ENCODE results near the gene LRRK1. TPM values are rescaled to one million over a fixed set of nuclear protein-coding genes. Genes with fewer than 3 reads are reported as not detected.

Gene LRRK1
- total and polyA plus RNA-seq, 11 donors: 1.3 to 12.7 (median 2.1) TPM

GRCh38 chr15:100925480-100925879 is 6.3 kb downstream of the LRRK1 start:
- H3K4me3 ChIP-seq: no peak overlapping the region
- 93 to 96% (median 95%) methylated on average over 8 of the region's 8 CpGs for WGBS, 4 donors
- peaks cover 0 to 52% (median 8%) of the 10 kb centered on the region in 9 donors for H3K36me3 ChIP-seq
- peaks cover 0 to 24% (median 0%) of the 10 kb centered on the region in 12 donors for H3K4me1 ChIP-seq
- DNase-seq (no peak), ATAC-seq (no peak)
- no peak for TF ChIP-seq POLR2A (IDR thresholded peaks at IDR 0.05)
- no peak for TF ChIP-seq CTCF (IDR thresholded peaks at IDR 0.05)
- intact Hi-C loops (cut with DNase I): no loop called here
- H3K9me3 ChIP-seq: no peaks in the 10 kb centered on the region
- peaks cover 0 to 7% (median 0%) of the 10 kb centered on the region in 9 donors for H3K27me3 ChIP-seq
- H3K27ac ChIP-seq: no peak overlapping the region

GRCh38 chr15:100926258-100926657 is 7.1 kb downstream of the LRRK1 start:
- intact Hi-C loops (cut with DNase I): no loop called here
- Histone ChIP-seq H3K36me3 (peaks cover 0 to 52% (median 8%) of the 10 kb centered on the region in 9 donors), H3K4me3 (no peak overlapping the region), H3K27me3 (peaks cover 0 to 4% (median 0%) of the 10 kb centered on the region in 9 donors), H3K27ac (no peak overlapping the region), H3K9me3 (no peaks in the 10 kb centered on the region), H3K4me1 (peaks cover 0 to 16% (median 0%) of the 10 kb centered on the region in 12 donors)
- WGBS, 4 donors: 88 to 93% (median 90%) methylated on average over 11 of the region's 11 CpGs
- ATAC-seq (no peak), DNase-seq (no peak)
- no peak for TF ChIP-seq POLR2A (IDR thresholded peaks at IDR 0.05)
- TF ChIP-seq CTCF (IDR thresholded peaks at IDR 0.05): no peak

GRCh38 chr15:100926971-100927756 is 8.0 kb downstream of the LRRK1 start:
- Histone ChIP-seq H3K27me3 (peaks cover 0 to 4% (median 0%) of the 10 kb centered on the region in 9 donors), H3K36me3 (peaks cover 0 to 52% (median 8%) of the 10 kb centered on the region in 9 donors), H3K4me1 (peaks cover 0 to 11% (median 0%) of the 10 kb centered on the region in 12 donors), H3K27ac (no peak overlapping the region), H3K4me3 (no peak overlapping the region), H3K9me3 (no peaks in the 10 kb centered on the region)
- DNase-seq: no peak
- ATAC-seq: no peak
- intact Hi-C loops (cut with DNase I): no loop called here
- TF ChIP-seq POLR2A (IDR thresholded peaks at IDR 0.05) (no peak), CTCF (IDR thresholded peaks at IDR 0.05) (no peak)
- WGBS, 4 donors: 86 to 92% (median 90%) methylated on average over 11 of the region's 11 CpGs

- DNase-seq (no peak), ATAC-seq (no peak)
- WGBS, 4 donors: 87 to 91% (median 88%) methylated on average over 13 of the region's 13 CpGs
- Histone ChIP-seq H3K4me3 (no peak overlapping the region), H3K9me3 (no peaks in the 10 kb centered on the region), H3K27me3 (no peaks in the 10 kb centered on the region), H3K4me1 (peaks cover 0 to 9% (median 0%) of the 10 kb centered on the region in 12 donors), H3K36me3 (peaks cover 0 to 55% (median 8%) of the 10 kb centered on the region in 9 donors), H3K27ac (no peak overlapping the region)
- no peak for TF ChIP-seq POLR2A (IDR thresholded peaks at IDR 0.05)
- no peak for TF ChIP-seq CTCF (IDR thresholded peaks at IDR 0.05)
- intact Hi-C loops (cut with DNase I): no loop called here
These were observed 9.6 kb downstream of the LRRK1 start for GRCh38 chr15:100928632-100929280.
